ENCODE measurements around the gene APOA1.

DNA sequence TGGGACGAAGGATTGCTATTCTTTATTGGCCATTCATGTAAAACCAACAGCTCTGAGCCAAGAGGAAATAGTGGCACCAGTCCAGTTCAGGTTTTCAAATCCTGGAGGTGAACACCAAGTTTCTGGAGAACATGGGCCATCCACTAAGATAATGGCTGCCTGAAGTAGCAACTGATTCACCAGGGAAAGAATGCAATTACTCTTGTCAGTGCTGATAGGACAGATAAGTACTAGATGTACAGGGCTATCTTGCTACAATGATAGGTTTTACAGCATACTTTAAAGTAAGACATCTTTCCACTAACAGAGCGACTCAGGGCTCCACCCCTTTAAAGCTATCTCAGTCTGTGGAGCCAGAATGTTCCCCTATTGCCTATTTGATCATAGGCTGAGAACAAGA lies 36.8 kb upstream of the APOA1 start:
- TF ChIP-seq, protein P1, sequence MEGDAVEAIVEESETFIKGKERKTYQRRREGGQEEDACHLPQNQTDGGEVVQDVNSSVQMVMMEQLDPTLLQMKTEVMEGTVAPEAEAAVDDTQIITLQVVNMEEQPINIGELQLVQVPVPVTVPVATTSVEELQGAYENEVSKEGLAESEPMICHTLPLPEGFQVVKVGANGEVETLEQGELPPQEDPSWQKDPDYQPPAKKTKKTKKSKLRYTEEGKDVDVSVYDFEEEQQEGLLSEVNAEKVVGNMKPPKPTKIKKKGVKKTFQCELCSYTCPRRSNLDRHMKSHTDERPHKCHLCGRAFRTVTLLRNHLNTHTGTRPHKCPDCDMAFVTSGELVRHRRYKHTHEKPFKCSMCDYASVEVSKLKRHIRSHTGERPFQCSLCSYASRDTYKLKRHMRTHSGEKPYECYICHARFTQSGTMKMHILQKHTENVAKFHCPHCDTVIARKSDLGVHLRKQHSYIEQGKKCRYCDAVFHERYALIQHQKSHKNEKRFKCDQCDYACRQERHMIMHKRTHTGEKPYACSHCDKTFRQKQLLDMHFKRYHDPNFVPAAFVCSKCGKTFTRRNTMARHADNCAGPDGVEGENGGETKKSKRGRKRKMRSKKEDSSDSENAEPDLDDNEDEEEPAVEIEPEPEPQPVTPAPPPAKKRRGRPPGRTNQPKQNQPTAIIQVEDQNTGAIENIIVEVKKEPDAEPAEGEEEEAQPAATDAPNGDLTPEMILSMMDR (IDR thresholded peaks at IDR 0.05; ENCODE audit: extremely low read depth in 1 of 2, insufficient read depth in 1 of 2, low read depth in 1 of 2, low read length in 2 of 2): no peak
- TF ChIP-seq POLR2A (IDR thresholded peaks at IDR 0.05; ENCODE audit: low read depth, low read length) (no peak), POLR2AphosphoS5 (IDR thresholded peaks at IDR 0.05; ENCODE audit: insufficient read depth, low read depth, low read length) (no peak), GATA2 (IDR thresholded peaks at IDR 0.05; ENCODE audit: insufficient read depth, insufficient read length, low read depth, low read length) (no peak), MYC (IDR thresholded peaks at IDR 0.05; ENCODE audit: low read depth, low read length) (no peak), EZH2 (IDR thresholded peaks at IDR 0.05; ENCODE audit: borderline replicate concordance, low read depth, low read length, severe bottlenecking) (no peak), JUN (IDR thresholded peaks at IDR 0.05; ENCODE audit: borderline replicate concordance, insufficient read depth, insufficient read length, low read depth) (no peak), FOS (IDR thresholded peaks at IDR 0.05; ENCODE audit: borderline replicate concordance, insufficient read depth, low read length) (no peak)
- TF ChIP-seq, protein P2, sequence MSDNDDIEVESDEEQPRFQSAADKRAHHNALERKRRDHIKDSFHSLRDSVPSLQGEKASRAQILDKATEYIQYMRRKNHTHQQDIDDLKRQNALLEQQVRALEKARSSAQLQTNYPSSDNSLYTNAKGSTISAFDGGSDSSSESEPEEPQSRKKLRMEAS (IDR thresholded peaks at IDR 0.05; ENCODE audit: insufficient read depth, insufficient read length): no peak

Measured in endothelial cell of umbilical vein (primary cell).